ENCODE measurements around the gene LEFTY1.

Gene LEFTY1

DNA sequence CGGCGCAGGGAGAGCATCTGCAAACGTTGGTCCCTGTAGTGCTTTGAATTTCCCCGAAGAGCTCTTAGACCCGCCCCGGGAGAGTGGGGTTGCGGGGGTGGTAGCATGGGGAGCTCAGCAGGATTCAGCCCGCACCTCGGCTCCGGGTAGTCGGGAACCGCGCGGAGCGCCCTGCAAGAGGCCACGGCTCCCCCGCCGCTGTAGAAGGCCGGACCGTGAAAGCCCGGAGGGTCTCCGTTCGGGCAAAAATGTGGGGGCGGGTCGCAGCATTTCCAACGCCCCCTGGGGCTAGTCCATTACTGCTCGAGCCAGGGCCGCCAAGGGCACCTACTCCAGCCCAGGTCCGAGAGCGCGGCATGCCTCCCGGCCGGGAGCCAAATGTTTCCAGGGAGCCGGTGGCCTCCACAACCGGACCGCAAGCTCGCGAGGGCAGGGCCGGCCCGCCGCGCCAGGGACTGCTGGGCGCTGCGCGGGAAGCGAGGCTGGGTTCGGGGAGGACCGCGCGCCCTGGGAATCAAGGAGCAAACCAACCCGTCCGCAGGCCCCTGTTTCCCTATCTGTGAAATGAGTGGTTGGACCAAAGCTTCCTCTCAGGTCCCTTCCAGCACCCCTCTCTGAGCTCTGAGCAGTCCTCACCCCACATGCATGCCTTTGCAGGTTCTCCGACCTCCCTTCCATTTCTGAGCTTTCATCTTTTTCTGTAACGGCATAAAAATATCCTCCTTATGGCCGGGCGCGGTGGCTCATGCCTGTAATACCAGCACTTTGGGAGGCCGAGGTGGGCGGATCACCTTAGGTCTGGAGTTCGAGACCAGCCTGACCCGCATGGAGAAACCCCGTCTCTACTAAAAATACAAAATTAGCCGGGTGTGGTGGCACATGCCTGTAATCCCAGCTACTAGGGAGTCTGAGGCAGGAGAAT, 6.0 kb downstream of the LEFTY1 start:
- TF ChIP-seq CTCF (IDR thresholded peaks at IDR 0.05; ENCODE audit: low read depth, low read length, missing control alignments), result no peak
- no peak for DNase-seq (ENCODE audit: extremely low read depth, low read depth)
- H3K4me3 ChIP-seq (replicated peaks; ENCODE audit: low read depth, low read length), result peak overlapping the region; percentile 62

- peak; percentile 14 for TF ChIP-seq CTCF (IDR thresholded peaks at IDR 0.05; ENCODE audit: low read depth, low read length, missing control alignments)
- DNase-seq (ENCODE audit: extremely low read depth, low read depth), result peak; percentile 37
Measured at GRCh38 chr1:225881959-225882693, 6.8 kb downstream of the LEFTY1 start, which contains the start of gene TMEM63A. TSS of gene TMEM63A (minus strand) at chr1:225882380. CDS start at chr1:225877580, 4,800 bp downstream.

GRCh38 chr1:225881081-225881958, 7.6 kb downstream of the LEFTY1 start:
- H3K4me3 ChIP-seq (replicated peaks; ENCODE audit: low read depth, low read length), result peak overlapping the region; percentile 62
- no peak for TF ChIP-seq CTCF (IDR thresholded peaks at IDR 0.05; ENCODE audit: low read depth, low read length, missing control alignments)
- DNase-seq (ENCODE audit: extremely low read depth, low read depth), result no peak

More at GRCh38 chr1:225881959-225882693, 6.8 kb downstream of the LEFTY1 start, which contains the start of gene TMEM63A:
- H3K4me3 ChIP-seq (replicated peaks; ENCODE audit: low read depth, low read length), result peak within 1 kb of the TSS; percentile 62

DNA sequence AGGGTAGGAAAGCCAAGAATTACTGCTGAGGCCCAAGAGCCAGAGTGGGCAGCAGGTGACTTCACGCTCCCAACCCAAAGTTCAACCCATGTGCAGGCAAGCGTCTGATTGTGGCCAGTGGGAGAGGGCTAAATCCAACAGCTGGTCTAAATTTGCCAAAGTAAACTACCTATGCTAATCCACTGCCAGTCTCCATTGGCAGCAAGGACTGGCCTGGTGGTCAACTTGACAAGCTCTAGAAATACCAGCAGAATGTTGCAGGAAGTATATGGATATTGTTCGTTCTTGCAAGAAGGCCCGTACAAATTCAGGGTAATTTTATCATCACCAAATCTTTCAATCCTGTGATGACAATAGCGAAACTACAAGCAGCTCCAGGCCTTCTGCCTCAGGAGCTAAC, 8.3 kb downstream of the LEFTY1 start:
- H3K4me3 ChIP-seq (replicated peaks; ENCODE audit: low read depth, low read length), result peak overlapping the region; percentile 62; the same call in 1 of the 2 replicates
- no peak for TF ChIP-seq CTCF (IDR thresholded peaks at IDR 0.05; ENCODE audit: low read depth, low read length, missing control alignments)
- no peak for DNase-seq (ENCODE audit: extremely low read depth, low read depth)

- no peak overlapping the region for H3K4me3 ChIP-seq (replicated peaks; ENCODE audit: low read depth, low read length)
- no peak for TF ChIP-seq CTCF (IDR thresholded peaks at IDR 0.05; ENCODE audit: low read depth, low read length, missing control alignments)
Measured at GRCh38 chr1:225880222-225880588, 8.7 kb downstream of the LEFTY1 start.

More at GRCh38 chr1:225880222-225880588, 8.7 kb downstream of the LEFTY1 start:
- DNase-seq (ENCODE audit: extremely low read depth, low read depth), result no peak

Data from HFF-Myc (cell line).